Mucosa of descending colon (tissue), 3 donors: ENCODE measurements around the gene MORC2. TPM values are rescaled to one million over a fixed set of nuclear protein-coding genes. Genes with fewer than 3 reads are reported as not detected.
A peak's percentile ranks its signal among the peaks of the same experiment; 100 is the strongest.

Experiments
- ATAC-seq: fragments of 200-7000 bp; cut with Tn5 transposase; one replicate; pipeline ENCODE4 v1.9.1; 2020; ENCODE audit warnings: mild to moderate bottlenecking, moderate library complexity
- DNase-seq, 3 donors: peaks; one replicate each; pipeline ENCODE4 v3.0.0-alpha.2; 2020
- H3K36me3 ChIP-seq: fragments of 200-600 bp; one replicate; pipeline ENCODE4 v1.8.0; 2021; ENCODE audit warnings: low read depth, mild to moderate bottlenecking
- H3K4me1 ChIP-seq: fragments of 200-600 bp; one replicate; pipeline ENCODE4 v1.8.0; 2021; ENCODE audit warnings: low read depth, mild to moderate bottlenecking
- H3K4me3 ChIP-seq: fragments of 200-600 bp; one replicate; pipeline ENCODE4 v1.8.0; 2021; ENCODE audit warnings: mild to moderate bottlenecking
- H3K9me3 ChIP-seq: fragments of 200-600 bp; one replicate; pipeline ENCODE4 v1.8.0; 2021; ENCODE audit warnings: mild to moderate bottlenecking
- intact Hi-C, 2 donors: fragments of 100-400 bp; cut with DNase I in 1 of 2; cut with micrococcal nuclease in 1 of 2; formaldehyde crosslinking; loops; one replicate each; pipeline versions ENCODE4 v1.11.0 to v1.11.1; 2022; cut with DNase I, micrococcal nuclease
- total RNA-seq, 3 donors: library from RNA; stranded (reverse); fragmentation: NEBNext Ultra II Directional in 2 of 3; extraction: Animal tissue kit (Norgen Biotek cat#: 25700) in 2 of 3; gene quantifications; one replicate each; pipeline versions ENCODE4 v1.2.1 to v1.2.4, GENCODE V29; 2021 to 2023
- TF ChIP-seq, protein P1 (sequence below): fragments of 200-600 bp; IDR thresholded peaks from one replicate; pipeline ENCODE4 v1.8.0; 2022; ENCODE audit warnings: antibody characterized with exemption, mild to moderate bottlenecking
- donor health status: DM: no; HTN: no; CAD: no; lungs with moderate emphysema.
- donor health status: DM: no; HTN: no; CAD: no.
- donor health status: DM: no; HTN: yes; CAD: no.

MORC2 gene
- total RNA-seq, 3 donors from 2014 or later = 14.0 to 28.0 (median 20.0) TPM

DNA sequence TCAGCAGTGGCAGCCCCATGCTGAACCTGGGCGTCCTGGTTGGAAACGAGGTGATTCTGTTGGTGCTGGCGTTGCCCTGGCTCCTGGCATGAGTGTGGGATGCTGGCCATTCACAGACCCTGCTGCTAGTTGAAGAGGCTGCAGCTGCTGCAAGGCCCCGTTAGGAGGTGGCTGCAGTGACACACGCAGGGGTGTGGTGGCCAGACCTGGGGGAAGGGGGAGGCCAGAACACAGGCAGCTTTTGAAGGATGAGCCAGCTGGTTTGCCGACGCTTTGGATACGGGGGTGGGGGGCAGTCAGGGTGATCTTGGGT is 77.2 kb downstream of the MORC2 start:
- Histone ChIP-seq H3K4me1 (no peaks in the 10 kb centered on the region), H3K36me3 (no peaks in the 10 kb centered on the region), H3K9me3 (no peaks in the 10 kb centered on the region), H3K4me3 (no peak overlapping the region)
- intact Hi-C loops = no loop called here
- ATAC-seq (no peak), DNase-seq (peak in 2 of 3 donors; percentile 4 to 25)
- TF ChIP-seq, protein P1, sequence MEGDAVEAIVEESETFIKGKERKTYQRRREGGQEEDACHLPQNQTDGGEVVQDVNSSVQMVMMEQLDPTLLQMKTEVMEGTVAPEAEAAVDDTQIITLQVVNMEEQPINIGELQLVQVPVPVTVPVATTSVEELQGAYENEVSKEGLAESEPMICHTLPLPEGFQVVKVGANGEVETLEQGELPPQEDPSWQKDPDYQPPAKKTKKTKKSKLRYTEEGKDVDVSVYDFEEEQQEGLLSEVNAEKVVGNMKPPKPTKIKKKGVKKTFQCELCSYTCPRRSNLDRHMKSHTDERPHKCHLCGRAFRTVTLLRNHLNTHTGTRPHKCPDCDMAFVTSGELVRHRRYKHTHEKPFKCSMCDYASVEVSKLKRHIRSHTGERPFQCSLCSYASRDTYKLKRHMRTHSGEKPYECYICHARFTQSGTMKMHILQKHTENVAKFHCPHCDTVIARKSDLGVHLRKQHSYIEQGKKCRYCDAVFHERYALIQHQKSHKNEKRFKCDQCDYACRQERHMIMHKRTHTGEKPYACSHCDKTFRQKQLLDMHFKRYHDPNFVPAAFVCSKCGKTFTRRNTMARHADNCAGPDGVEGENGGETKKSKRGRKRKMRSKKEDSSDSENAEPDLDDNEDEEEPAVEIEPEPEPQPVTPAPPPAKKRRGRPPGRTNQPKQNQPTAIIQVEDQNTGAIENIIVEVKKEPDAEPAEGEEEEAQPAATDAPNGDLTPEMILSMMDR = no peak

DNA sequence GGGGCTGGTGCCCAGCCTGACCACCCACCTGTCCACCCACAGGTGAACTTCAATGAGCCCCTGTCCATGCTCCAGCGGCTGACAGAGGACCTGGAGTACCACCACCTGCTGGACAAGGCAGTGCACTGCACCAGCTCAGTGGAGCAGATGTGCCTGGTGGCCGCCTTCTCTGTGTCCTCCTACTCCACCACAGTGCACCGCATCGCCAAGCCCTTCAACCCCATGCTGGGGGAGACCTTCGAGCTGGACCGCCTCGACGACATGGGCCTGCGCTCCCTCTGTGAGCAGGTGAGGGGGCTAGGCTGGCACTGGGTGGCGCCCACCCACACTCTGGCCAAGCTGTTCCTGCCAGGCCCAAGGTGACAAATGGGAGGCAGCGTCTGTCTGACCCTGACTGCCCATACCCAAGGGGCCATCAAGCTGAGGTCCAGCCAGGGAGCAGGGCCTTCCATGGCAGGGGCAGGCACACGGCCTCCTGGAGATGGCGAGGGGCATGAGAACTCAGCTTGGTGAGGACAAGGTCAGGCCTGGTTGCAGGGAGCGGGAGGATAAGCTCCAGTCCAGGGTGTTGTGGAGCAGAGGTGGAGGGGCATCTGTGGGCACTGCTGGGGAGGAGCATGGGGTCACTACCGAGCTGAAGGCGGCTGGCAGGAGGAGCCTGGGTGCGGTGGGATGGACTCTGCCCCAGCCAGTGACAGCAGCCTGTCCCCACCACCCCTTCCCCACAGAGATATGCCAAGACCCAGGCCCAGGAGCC is 77.7 kb downstream of the MORC2 start:
- TF ChIP-seq, protein P1 = peak; percentile 68
- H3K4me3 ChIP-seq = no peak overlapping the region
- ATAC-seq (peak; percentile 76), DNase-seq (peak; percentile 48 to 57 (median 50))
- no peaks in the 10 kb centered on the region for H3K9me3 ChIP-seq
- intact Hi-C loops = no loop called here
- no peaks in the 10 kb centered on the region for H3K36me3 ChIP-seq
- no peaks in the 10 kb centered on the region for H3K4me1 ChIP-seq

DNA sequence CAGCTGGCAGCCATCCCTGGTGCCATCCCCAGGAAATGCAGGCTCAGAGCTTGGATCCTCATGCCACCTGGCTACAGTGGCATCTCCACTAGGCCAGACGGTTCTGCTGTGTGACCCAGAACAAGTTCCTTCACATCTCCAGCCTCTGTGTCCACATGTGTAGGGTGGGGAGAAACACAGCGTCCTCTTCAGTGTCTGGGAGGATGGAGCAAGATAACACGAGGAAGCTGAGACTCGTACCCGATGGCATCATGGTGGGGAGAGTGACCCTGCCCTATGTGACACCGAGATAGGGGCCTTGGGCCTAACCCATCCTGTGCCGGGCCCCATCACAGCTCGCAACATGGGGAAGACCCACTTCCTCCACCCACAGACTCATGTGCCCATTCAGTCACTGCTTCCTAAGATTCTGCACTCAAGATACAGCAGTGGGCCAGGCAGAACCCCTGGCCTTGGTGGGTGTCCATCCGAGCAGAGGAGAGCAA is 78.5 kb downstream of the MORC2 start:
- intact Hi-C loops = no loop called here
- H3K36me3 ChIP-seq = no peaks in the 10 kb centered on the region

DNA sequence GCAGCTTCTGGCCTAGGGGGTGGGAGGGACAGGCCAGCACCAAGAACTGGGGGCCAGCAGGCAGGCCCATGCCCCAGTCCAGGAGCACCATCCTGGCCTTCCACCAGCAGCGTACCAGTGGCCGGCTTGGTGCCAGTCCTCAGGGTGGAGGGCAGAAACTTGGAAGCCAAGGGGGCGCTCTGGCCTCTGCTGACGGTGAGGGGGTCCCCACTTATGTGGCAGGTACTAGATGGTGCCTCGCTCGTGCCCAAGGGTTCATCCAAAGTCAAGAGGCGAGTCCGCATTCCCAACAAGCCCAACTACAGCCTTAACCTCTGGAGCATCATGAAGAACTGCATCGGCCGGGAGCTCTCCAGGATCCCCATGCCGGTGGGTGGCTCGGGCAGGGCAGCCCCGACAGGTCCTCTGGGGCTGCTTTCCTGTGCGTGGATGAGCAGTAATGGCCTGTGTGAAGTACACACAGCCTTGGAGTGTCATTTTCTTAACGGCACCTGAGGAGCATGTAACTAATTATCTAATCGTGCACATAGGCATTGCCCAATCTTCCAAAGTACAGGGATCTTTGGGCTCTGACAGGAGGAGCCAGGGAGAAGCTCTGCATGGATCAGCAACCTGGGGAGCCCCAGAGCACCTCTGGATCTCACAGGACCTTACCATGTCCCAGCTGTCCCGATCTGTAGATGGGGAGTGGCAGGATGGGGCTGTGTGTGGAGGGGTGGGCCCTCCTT is 79.1 kb downstream of the MORC2 start:
- H3K36me3 ChIP-seq = no peaks in the 10 kb centered on the region
- ATAC-seq (no peak), DNase-seq (peak in 2 of 3 donors; percentile 6 to 30)
- H3K4me3 ChIP-seq = no peak overlapping the region
- TF ChIP-seq, protein P1 = no peak
- no peaks in the 10 kb centered on the region for H3K4me1 ChIP-seq
- intact Hi-C loops = no loop called here
- H3K9me3 ChIP-seq = no peaks in the 10 kb centered on the region

More for the DNA sequence above, 78.5 kb downstream of the MORC2 start:
- H3K4me3 ChIP-seq = no peak overlapping the region
- no peaks in the 10 kb centered on the region for H3K4me1 ChIP-seq
- ATAC-seq (no peak), DNase-seq (peak in 1 of 3 donors; percentile 7)
- no peaks in the 10 kb centered on the region for H3K9me3 ChIP-seq
- TF ChIP-seq, protein P1 = no peak

DNA sequence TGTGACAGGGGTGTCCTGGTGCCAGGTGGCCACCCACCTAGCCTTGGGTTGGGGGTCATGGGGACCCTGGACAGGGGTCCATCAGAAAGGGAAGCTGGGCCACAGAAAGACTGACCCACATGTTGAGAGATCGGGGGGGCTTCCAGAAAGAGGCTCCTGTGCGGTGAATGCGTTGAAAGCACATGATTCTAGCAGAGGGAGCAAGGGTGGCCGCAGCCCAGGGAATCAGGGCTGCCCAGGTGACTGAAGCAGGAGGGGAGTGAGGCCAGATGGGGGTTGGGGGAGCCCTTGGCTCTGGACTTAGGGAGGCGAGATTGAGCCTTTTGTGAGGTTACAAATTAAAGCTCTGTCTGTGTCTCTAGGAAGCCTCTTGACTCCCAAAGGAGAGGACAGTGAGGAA is 80.7 kb downstream of the MORC2 start:
- TF ChIP-seq, protein P1 = no peak
- Histone ChIP-seq H3K9me3 (no peaks in the 10 kb centered on the region), H3K4me3 (no peak overlapping the region), H3K36me3 (no peaks in the 10 kb centered on the region), H3K4me1 (no peaks in the 10 kb centered on the region)
- DNase-seq (peak in 1 of 3 donors; percentile 10), ATAC-seq (no peak)
- intact Hi-C loops = no loop called here
